Ovary (tissue), 9 donors: ENCODE results near the gene PTGIS. TPM values are rescaled to one million over a fixed set of nuclear protein-coding genes. Genes with fewer than 3 reads are reported as not detected.

ENCODE experiments used
- DNase-seq, 5 donors: peaks; one replicate each; pipeline ENCODE4 v3.0.0-alpha.2; 2019 to 2020
- H3K27ac ChIP-seq, 2 donors: fragments of 200-600 bp; one replicate each; pipeline versions ENCODE4 v1.5.1 to v1.8.0; 2019 to 2022
- H3K27me3 ChIP-seq: fragments of 200-600 bp; one replicate; pipeline ENCODE4 v1.8.0; 2022
- H3K36me3 ChIP-seq: fragments of 200-600 bp; sonication (generic); one replicate; pipeline ENCODE4 v1.5.1; 2019
- H3K4me1 ChIP-seq: one replicate; pipeline ENCODE4 v1.8.1; 2013; ENCODE audit warnings: mild to moderate bottlenecking, moderate library complexity; ENCODE audit not compliant: insufficient read depth
- H3K4me3 ChIP-seq: fragments of 200-600 bp; sonication (generic); one replicate; pipeline ENCODE4 v1.5.1; 2017
- H3K9me3 ChIP-seq, 2 donors: fragments of 200-600 bp in 1 of 2; sonication (generic) in 1 of 2; one replicate each; pipeline versions ENCODE4 v1.5.1 to v1.8.1; 2013 to 2019; ENCODE audit warnings: mild to moderate bottlenecking in 1 of 2, moderate library complexity in 1 of 2
- EP300 ChIP-seq: sonication (generic); formaldehyde crosslinking; IDR thresholded peaks from one replicate; pipeline ENCODE4 v1.6.1; 2017; ENCODE audit warnings: antibody characterized with exemption
- POLR2A ChIP-seq: fragments of 450-650 bp; IDR thresholded peaks from one replicate; pipeline ENCODE4 v1.6.1; 2017; ENCODE audit warnings: antibody characterized with exemption, mild to moderate bottlenecking, moderate library complexity
- WGBS, 3 donors: extraction: QIAGEN DNeasy Blood & Tissue Kit in 1 of 3; methylation state at CpG; one replicate each; pipeline versions ENCODE4 v1.1.5 to v1.1.7; 2013 to 2017; 5-methylcytosine and 5-hydroxymethylcytosine counted together
- intact Hi-C, 4 donors: fragments of 100-400 bp; cut with DNase I; formaldehyde crosslinking; loops; one replicate each; pipeline versions ENCODE4 v1.11.0 to v1.15.1; 2022 to 2023
- polyA plus RNA-seq, 2 donors: library from polyadenylated mRNA; stranded (reverse); fragments of 200-250 nt in 1 of 2; fragments of 350-450 nt in 1 of 2; fragmentation: Illumina TruSeq in 1 of 2; extraction: RNeasy Lipid Tissue Mini Kit (QIAGEN cat#74804) in 1 of 2; gene quantifications; one replicate each; pipeline ENCODE4 v1.2.3, GENCODE V29; 2013 to 2014
- total RNA-seq, 7 donors: library from RNA; depleted of rRNA in 2 of 7; stranded (reverse); fragments of >200 nt in 2 of 7; fragmentation: NEBNext Ultra II Directional in 3 of 7; extraction: Animal tissue kit (Norgen Biotek cat#: 25700) in 3 of 7; gene quantifications; one replicate each; pipeline versions ENCODE4 v1.1.0 to v1.2.4, GENCODE V29; 2016 to 2023
- TF ChIP-seq, protein P1 (sequence below), 3 donors: fragments of 450-650 bp in 2 of 3; fragments of 200-600 bp in 1 of 3; IDR thresholded peaks; one replicate each; pipeline versions ENCODE4 v1.5.1 to v1.8.0; 2016 to 2022; ENCODE audit warnings: antibody characterized with exemption in 3 of 3, mild to moderate bottlenecking in 1 of 3
- donor health status: DM: no; HTN: no; CAD: no; lungs with moderate emphysema.
- donor health status: DM: no; HTN: no; CAD: no.
- donor health status: Bipolar disorder and iron deficiency.
- donor health status: DM: yes; HTN: yes; CAD: no.
- donor health status: DM: no; HTN: no; CAD: no.
- donor health status: DM: yes; HTN: yes; CAD: no.

The PTGIS gene
- total and polyA plus RNA-seq, 9 donors: 38.3 to 221 (median 130) TPM

GRCh38 chr20:49585585-49586245 is 17.8 kb upstream of the PTGIS start:
- Histone ChIP-seq H3K36me3 (no peaks in the 10 kb centered on the region), H3K4me3 (no peak overlapping the region), H3K9me3 (no peaks in the 10 kb centered on the region), H3K27me3 (no peaks in the 10 kb centered on the region), H3K27ac (peak overlapping the region; percentile 63 to 70), H3K4me1 (peaks cover 23% of the 10 kb centered on the region)
- TF ChIP-seq, protein P1, sequence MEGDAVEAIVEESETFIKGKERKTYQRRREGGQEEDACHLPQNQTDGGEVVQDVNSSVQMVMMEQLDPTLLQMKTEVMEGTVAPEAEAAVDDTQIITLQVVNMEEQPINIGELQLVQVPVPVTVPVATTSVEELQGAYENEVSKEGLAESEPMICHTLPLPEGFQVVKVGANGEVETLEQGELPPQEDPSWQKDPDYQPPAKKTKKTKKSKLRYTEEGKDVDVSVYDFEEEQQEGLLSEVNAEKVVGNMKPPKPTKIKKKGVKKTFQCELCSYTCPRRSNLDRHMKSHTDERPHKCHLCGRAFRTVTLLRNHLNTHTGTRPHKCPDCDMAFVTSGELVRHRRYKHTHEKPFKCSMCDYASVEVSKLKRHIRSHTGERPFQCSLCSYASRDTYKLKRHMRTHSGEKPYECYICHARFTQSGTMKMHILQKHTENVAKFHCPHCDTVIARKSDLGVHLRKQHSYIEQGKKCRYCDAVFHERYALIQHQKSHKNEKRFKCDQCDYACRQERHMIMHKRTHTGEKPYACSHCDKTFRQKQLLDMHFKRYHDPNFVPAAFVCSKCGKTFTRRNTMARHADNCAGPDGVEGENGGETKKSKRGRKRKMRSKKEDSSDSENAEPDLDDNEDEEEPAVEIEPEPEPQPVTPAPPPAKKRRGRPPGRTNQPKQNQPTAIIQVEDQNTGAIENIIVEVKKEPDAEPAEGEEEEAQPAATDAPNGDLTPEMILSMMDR (IDR thresholded peaks at IDR 0.05): no peak
- TF ChIP-seq EP300 (no peak), POLR2A (no peak)
- 68 to 79% (median 77%) methylated on average over 9 of the region's 9 CpGs for WGBS, 3 donors
- intact Hi-C loops: no loop called here
- peak in 1 of 5 donors; percentile 36 for DNase-seq

GRCh38 chr20:49584418-49585382 is 16.8 kb upstream of the PTGIS start:
- no peak for TF ChIP-seq EP300
- TF ChIP-seq, protein P1 (IDR thresholded peaks at IDR 0.05): no peak
- TF ChIP-seq POLR2A: no peak
- Histone ChIP-seq H3K36me3 (no peaks in the 10 kb centered on the region), H3K27me3 (no peaks in the 10 kb centered on the region), H3K4me3 (no peak overlapping the region), H3K4me1 (peaks cover 29% of the 10 kb centered on the region), H3K27ac (peak overlapping the region; percentile 63 to 70), H3K9me3 (no peaks in the 10 kb centered on the region)
- DNase-seq: no peak
- intact Hi-C loops: no loop called here
- 80 to 86% (median 82%) methylated on average over 14 of the region's 14 CpGs for WGBS, 3 donors

DNA sequence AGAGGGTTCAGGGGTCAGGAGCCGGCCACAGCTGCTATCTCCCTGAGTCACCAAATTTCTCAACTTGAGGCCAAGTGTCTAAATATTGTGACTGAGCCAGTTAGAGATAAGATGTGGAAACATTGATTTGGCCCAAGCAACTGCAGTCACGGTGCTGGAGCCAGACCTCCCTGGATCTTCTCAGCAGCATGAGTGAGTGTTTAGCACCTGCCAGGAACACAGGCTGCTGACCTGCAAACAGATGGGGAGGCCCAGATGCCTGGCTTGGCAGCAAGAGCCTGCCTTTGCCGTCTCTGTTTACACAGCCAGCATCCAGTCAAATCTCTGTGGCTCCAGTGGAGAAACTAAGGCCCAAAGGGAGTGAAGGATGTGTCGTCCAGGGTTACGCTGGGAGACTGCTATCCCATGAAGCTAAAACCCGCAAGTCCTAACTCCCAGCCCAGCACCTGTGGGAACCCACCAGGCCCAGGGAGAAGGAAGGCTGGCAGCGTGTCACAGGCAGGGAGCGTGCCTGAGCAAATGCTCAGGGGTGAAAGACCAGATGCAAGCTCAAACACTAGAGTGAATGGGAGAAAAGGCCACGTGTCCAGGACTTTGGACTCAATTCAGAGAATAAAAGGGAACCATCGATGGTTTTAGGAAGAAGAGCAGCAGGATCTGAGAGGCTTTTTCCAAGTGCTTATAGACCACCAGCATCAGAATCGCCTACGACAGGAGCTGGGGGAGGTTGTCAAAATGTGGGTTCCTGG is 15.9 kb upstream of the PTGIS start:
- Histone ChIP-seq H3K27me3 (no peaks in the 10 kb centered on the region), H3K4me3 (no peak overlapping the region), H3K36me3 (no peaks in the 10 kb centered on the region), H3K9me3 (no peaks in the 10 kb centered on the region), H3K4me1 (peaks cover 35% of the 10 kb centered on the region), H3K27ac (peak overlapping the region; percentile 63 to 70)
- WGBS, 3 donors: 15 to 22% (median 21%) methylated on average over 11 to 12 of the region's 12 CpGs
- DNase-seq: peak; percentile 74 to 89 (median 84)
- intact Hi-C loops: no loop called here
- peak; percentile 78 for TF ChIP-seq EP300
- TF ChIP-seq, protein P1 (IDR thresholded peaks at IDR 0.05): no peak
- peak; percentile 31 for TF ChIP-seq POLR2A

DNA sequence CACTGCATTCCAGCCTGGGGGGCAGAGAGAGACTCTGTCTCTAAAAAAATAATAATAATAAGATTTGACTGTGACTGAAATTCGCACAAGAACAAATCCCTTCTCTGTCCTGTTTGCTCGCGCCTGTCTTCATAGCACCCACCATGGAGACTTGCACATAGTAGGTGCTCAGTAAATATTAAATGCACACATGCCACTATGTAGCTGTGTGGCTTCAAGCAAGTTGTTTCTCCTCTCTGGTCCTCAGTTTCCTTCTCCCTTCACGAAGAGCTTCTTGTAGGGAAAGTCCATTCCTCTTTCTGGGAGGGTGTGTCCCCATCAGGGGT is 15.4 kb upstream of the PTGIS start:
- TF ChIP-seq, protein P1 (IDR thresholded peaks at IDR 0.05): no peak
- TF ChIP-seq EP300: no peak
- no peak for TF ChIP-seq POLR2A
- Histone ChIP-seq H3K27me3 (no peaks in the 10 kb centered on the region), H3K36me3 (no peaks in the 10 kb centered on the region), H3K4me1 (peaks cover 35% of the 10 kb centered on the region), H3K9me3 (no peaks in the 10 kb centered on the region), H3K27ac (peak overlapping the region in 1 of 2 donors; percentile 70), H3K4me3 (no peak overlapping the region)
- WGBS, 3 donors: 62 to 73% (median 72%) methylated on average over 4 of the region's 4 CpGs
- intact Hi-C loops: no loop called here
- no peak for DNase-seq
